Measurements from ENCODE around the gene LRRC73.
"Not testable (repeated sequence)": the region's sequence is repeated elsewhere in the genome, so short reads cannot be mapped to it uniquely, and the experiment has no call there.

The LRRC73 gene

GRCh38 chr6:43459535-43459934 is 50.6 kb downstream of the LRRC73 start:
- DNase-seq = no peak

- DNase-seq = not testable (repeated sequence)
These were observed 52.0 kb downstream of the LRRC73 start for GRCh38 chr6:43458154-43458553.

- DNase-seq = no peak
These were observed 52.5 kb downstream of the LRRC73 start for GRCh38 chr6:43457643-43458042.
